H7 (cell line): Measurements from ENCODE around the gene B4GAT1. TPM values are rescaled to one million over a fixed set of nuclear protein-coding genes. Genes with fewer than 3 reads are reported as not detected.

ENCODE experiments used
- DNase-seq: peaks from one replicate; pipeline ENCODE4 v3.0.0; 2012
- H3K27me3 ChIP-seq: 2 replicates; pipeline ENCODE4 v1.6.0; 2011; ENCODE audit warnings: mild to moderate bottlenecking, low read length; ENCODE audit not compliant: control insufficient read depth, insufficient read depth
- H3K36me3 ChIP-seq: replicated peaks from 2 replicates; pipeline ENCODE4 v1.5.1; 2011; ENCODE audit warnings: low read length; ENCODE audit not compliant: control insufficient read depth, insufficient read depth
- H3K4me3 ChIP-seq: 2 replicates; pipeline ENCODE4 v1.5.1; 2011; ENCODE audit warnings: low read depth, mild to moderate bottlenecking, control low read depth, low read length, moderate library complexity; ENCODE audit not compliant: insufficient read depth
- total RNA-seq: library from RNA; depleted of rRNA; stranded (reverse); fragments of >200 nt; shearing (Covaris generic); gene quantifications from 2 replicates; pipeline ENCODE4 v1.2.3, GENCODE V29; 2014

B4GAT1 gene
- total RNA-seq, 1 experiment from 2014 or later: 41.6 TPM

- Histone ChIP-seq H3K4me3 (peak overlapping the region; percentile 90), H3K36me3 (peaks cover 2% of the 10 kb centered on the region), H3K27me3 (peaks cover 6% of the 10 kb centered on the region)
- peak; percentile 71 for DNase-seq
These were observed 679 bp downstream of the B4GAT1 start for GRCh38 chr11:66346476-66347424.

GRCh38 chr11:66345316-66345649, 2.1 kb downstream of the B4GAT1 start:
- Histone ChIP-seq H3K27me3 (peaks cover 6% of the 10 kb centered on the region), H3K36me3 (peaks cover 9% of the 10 kb centered on the region), H3K4me3 (no peak overlapping the region; the same call in none of the 2 replicates)
- no peak for DNase-seq

- peaks cover 12% of the 10 kb centered on the region for H3K36me3 ChIP-seq
- H3K4me3 ChIP-seq: peak within 1 kb of the TSS; percentile 98
- peaks cover 6% of the 10 kb centered on the region for H3K27me3 ChIP-seq
- DNase-seq: peak; percentile 97
These were observed 2.7 kb downstream of the B4GAT1 start, which contains the start of gene BRMS1 for GRCh38 chr11:66344550-66345315. Gene BRMS1, minus strand, starts transcription at chr11:66345104. Its CDS starts 2,870 bp downstream, at chr11:66342234.

- DNase-seq: no peak
- peaks cover 12% of the 10 kb centered on the region for H3K36me3 ChIP-seq
- H3K27me3 ChIP-seq: peaks cover 6% of the 10 kb centered on the region
- no peak overlapping the region for H3K4me3 ChIP-seq
These were observed 4.3 kb downstream of the B4GAT1 start for GRCh38 chr11:66343176-66343575.

GRCh38 chr11:66341502-66342126, 5.8 kb downstream of the B4GAT1 start:
- DNase-seq: peak; percentile 6
- Histone ChIP-seq H3K4me3 (no peak overlapping the region), H3K36me3 (peaks cover 12% of the 10 kb centered on the region), H3K27me3 (no peaks in the 10 kb centered on the region; the same call in 1 of the 2 replicates)

GRCh38 chr11:66340596-66341501, 6.6 kb downstream of the B4GAT1 start:
- Histone ChIP-seq H3K27me3 (no peaks in the 10 kb centered on the region; the same call in 1 of the 2 replicates), H3K36me3 (peaks cover 12% of the 10 kb centered on the region), H3K4me3 (no peak overlapping the region)
- DNase-seq: peak; percentile 54

- no peak overlapping the region for H3K4me3 ChIP-seq
- H3K27me3 ChIP-seq: peaks cover 1% of the 10 kb centered on the region; the same call in 1 of the 2 replicates
- H3K36me3 ChIP-seq: peaks cover 12% of the 10 kb centered on the region
- DNase-seq: peak; percentile 16
These were observed 7.5 kb downstream of the B4GAT1 start for GRCh38 chr11:66339686-66340483.

GRCh38 chr11:66339162-66339675, 8.2 kb downstream of the B4GAT1 start:
- Histone ChIP-seq H3K27me3 (peaks cover 1% of the 10 kb centered on the region; the same call in 1 of the 2 replicates), H3K36me3 (peaks cover 12% of the 10 kb centered on the region), H3K4me3 (no peak overlapping the region)
- DNase-seq: peak; percentile 33

GRCh38 chr11:66338276-66339161, 8.9 kb downstream of the B4GAT1 start:
- no peak overlapping the region for H3K4me3 ChIP-seq
- H3K36me3 ChIP-seq: peaks cover 12% of the 10 kb centered on the region
- peak; percentile 55 for DNase-seq
- H3K27me3 ChIP-seq: peaks cover 1% of the 10 kb centered on the region; the same call in 1 of the 2 replicates

- H3K4me3 ChIP-seq: no peak overlapping the region
- no peak for DNase-seq
- H3K36me3 ChIP-seq: peaks cover 12% of the 10 kb centered on the region
- H3K27me3 ChIP-seq: peaks cover 1% of the 10 kb centered on the region; the same call in 1 of the 2 replicates
These were observed 10.1 kb downstream of the B4GAT1 start for GRCh38 chr11:66337103-66337899.

GRCh38 chr11:66336234-66337102, 11.0 kb downstream of the B4GAT1 start, which contains the start of gene RIN1:
Gene RIN1, minus strand, starts transcription at chr11:66336434. Its CDS starts 32 bp downstream, at chr11:66336402.
- peak; percentile 95 for DNase-seq
- Histone ChIP-seq H3K27me3 (peaks cover 1% of the 10 kb centered on the region; the same call in 1 of the 2 replicates), H3K4me3 (peak within 1 kb of the TSS; percentile 53), H3K36me3 (peaks cover 7% of the 10 kb centered on the region)
